Lower leg skin (tissue), 3 donors: Measurements from ENCODE around the gene SNX30.

ENCODE experiments used
- POLR2A ChIP-seq, 2 donors: fragments of 450-650 bp; IDR thresholded peaks; one replicate each; pipeline ENCODE4 v1.6.1; 2016 to 2017; ENCODE audit warnings: antibody characterized with exemption in 2 of 2, mild to moderate bottlenecking in 1 of 2, moderate library complexity in 1 of 2
- TF ChIP-seq, protein P1 (sequence below), 3 donors: fragments of 450-650 bp; IDR thresholded peaks; one replicate each; pipeline ENCODE4 v1.5.1; 2016; ENCODE audit warnings: antibody characterized with exemption in 3 of 3, mild to moderate bottlenecking in 3 of 3, moderate library complexity in 2 of 3

DNA sequence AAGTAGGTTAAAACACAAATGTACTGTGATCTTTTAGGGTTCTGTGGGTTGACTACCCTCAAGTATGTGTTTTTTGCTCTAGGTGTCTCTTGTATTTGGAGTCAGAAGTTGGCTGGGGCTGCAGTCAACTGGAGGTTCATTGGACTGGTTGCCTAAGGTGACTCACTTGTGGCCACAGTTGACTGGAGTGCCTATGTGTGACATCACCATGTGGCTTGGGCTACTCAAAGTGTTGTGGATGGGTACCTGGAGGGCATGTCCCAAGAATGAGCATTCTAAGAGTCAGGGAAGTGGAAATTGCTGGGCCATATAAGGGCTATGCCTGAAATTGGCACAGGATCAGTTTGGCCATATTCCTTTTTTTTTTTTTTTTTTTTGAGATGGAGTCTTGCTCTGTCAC is 27.4 kb downstream of the SNX30 start:
- TF ChIP-seq, protein P1, sequence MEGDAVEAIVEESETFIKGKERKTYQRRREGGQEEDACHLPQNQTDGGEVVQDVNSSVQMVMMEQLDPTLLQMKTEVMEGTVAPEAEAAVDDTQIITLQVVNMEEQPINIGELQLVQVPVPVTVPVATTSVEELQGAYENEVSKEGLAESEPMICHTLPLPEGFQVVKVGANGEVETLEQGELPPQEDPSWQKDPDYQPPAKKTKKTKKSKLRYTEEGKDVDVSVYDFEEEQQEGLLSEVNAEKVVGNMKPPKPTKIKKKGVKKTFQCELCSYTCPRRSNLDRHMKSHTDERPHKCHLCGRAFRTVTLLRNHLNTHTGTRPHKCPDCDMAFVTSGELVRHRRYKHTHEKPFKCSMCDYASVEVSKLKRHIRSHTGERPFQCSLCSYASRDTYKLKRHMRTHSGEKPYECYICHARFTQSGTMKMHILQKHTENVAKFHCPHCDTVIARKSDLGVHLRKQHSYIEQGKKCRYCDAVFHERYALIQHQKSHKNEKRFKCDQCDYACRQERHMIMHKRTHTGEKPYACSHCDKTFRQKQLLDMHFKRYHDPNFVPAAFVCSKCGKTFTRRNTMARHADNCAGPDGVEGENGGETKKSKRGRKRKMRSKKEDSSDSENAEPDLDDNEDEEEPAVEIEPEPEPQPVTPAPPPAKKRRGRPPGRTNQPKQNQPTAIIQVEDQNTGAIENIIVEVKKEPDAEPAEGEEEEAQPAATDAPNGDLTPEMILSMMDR (IDR thresholded peaks at IDR 0.05) = no peak
- TF ChIP-seq POLR2A (IDR thresholded peaks at IDR 0.05) = no peak
